Esophagus squamous epithelium (tissue), 5 donors: Measurements from ENCODE around the gene SPPL2B. TPM values are rescaled to one million over a fixed set of nuclear protein-coding genes. Genes with fewer than 3 reads are reported as not detected.
"Not testable (repeated sequence)": the region's sequence is repeated elsewhere in the genome, so short reads cannot be mapped to it uniquely, and the experiment has no call there.

Source experiments
- DNase-seq: peaks from one replicate; lab custom pipeline; 2025; lab: John Stamatoyannopoulos, UW
- H3K27ac ChIP-seq, 4 donors: fragments of 200-600 bp; sonication (generic); one replicate each; pipeline ENCODE4 v1.5.1; 2016 to 2019; ENCODE audit warnings: mild to moderate bottlenecking in 1 of 4
- H3K27me3 ChIP-seq, 4 donors: fragments of 200-600 bp; sonication (generic); 1 replicate in 3 of 4; 2 replicates in 1 of 4; pipeline versions ENCODE4 v1.5.1 to v1.6.0; 2017 to 2021; ENCODE audit warnings: antibody characterized with exemption in 1 of 4
- H3K36me3 ChIP-seq, 3 donors: fragments of 200-600 bp; sonication (generic); one replicate each; pipeline ENCODE4 v1.5.1; 2016 to 2019
- H3K4me1 ChIP-seq, 3 donors: fragments of 200-600 bp; sonication (generic); one replicate each; pipeline ENCODE4 v1.5.1; 2017 to 2019
- H3K4me3 ChIP-seq, 4 donors: fragments of 200-600 bp; sonication (generic); 1 replicate in 3 of 4; 2 replicates in 1 of 4; pipeline ENCODE4 v1.5.1; 2016 to 2019; ENCODE audit warnings: mild to moderate bottlenecking in 2 of 4, moderate library complexity in 1 of 4
- H3K9me3 ChIP-seq, 3 donors: fragments of 200-600 bp; sonication (generic); one replicate each; pipeline ENCODE4 v1.5.1; 2016 to 2019
- POLR2A ChIP-seq, 4 donors: fragments of 450-650 bp; IDR thresholded peaks; one replicate each; pipeline ENCODE4 v1.6.1; 2017; ENCODE audit warnings: antibody characterized with exemption in 4 of 4, mild to moderate bottlenecking in 4 of 4, moderate library complexity in 3 of 4
- WGBS, 2 donors: methylation state at CpG; one replicate each; pipeline ENCODE4 v1.1.5; 2018; 5-methylcytosine and 5-hydroxymethylcytosine counted together
- intact Hi-C: fragments of 100-400 bp; cut with DNase I; formaldehyde crosslinking; loops from one replicate; pipeline ENCODE4 v1.15.0; 2022
- total RNA-seq, 4 donors: library from RNA; depleted of rRNA; stranded (reverse); fragments of >200 nt; gene quantifications; one replicate each; pipeline ENCODE4 v1.1.0, GENCODE V29; 2016
- TF ChIP-seq, protein P1 (sequence below), 6 experiments: fragments of 450-650 bp in 4 of 6; fragments of 200-600 bp in 2 of 6; sonication (generic) in 2 of 6; IDR thresholded peaks; one replicate each; pipeline ENCODE4 v1.5.1; 2016 to 2019; ENCODE audit warnings: antibody characterized with exemption in 6 of 6, mild to moderate bottlenecking in 4 of 6, moderate library complexity in 4 of 6
- donor health status: DM: yes; HTN: yes; CAD: no.

Gene SPPL2B
- total RNA-seq, 4 donors from 2014 or later = 14.7 to 37.7 (median 36.2) TPM

DNA sequence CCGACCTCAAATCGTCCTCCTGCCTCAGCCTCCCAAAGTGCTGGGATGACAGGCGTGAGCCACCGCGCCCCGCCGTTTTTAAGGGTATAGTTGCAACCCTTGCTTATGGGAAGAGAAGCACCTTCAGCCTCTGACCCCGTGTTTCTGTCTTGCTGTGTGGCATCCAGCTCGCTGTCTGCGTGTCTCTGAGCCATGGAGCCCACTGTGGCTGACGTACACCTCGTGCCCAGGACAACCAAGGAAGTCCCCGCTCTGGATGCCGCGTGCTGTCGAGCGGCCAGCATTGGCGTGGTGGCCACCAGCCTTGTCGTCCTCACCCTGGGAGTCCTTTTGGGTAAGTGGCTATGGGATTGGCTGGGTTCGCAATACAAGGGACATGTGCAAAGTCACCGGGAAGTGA, 61.1 kb downstream of the SPPL2B start:
- no peak for DNase-seq
- intact Hi-C loops = no loop called here
- Histone ChIP-seq H3K4me3 (no peak overlapping the region), H3K36me3 (no peaks in the 10 kb centered on the region), H3K9me3 (no peaks in the 10 kb centered on the region), H3K27ac (no peak overlapping the region), H3K27me3 (peaks cover 0 to 28% (median 0%) of the 10 kb centered on the region in 4 donors), H3K4me1 (peaks cover 0 to 11% (median 0%) of the 10 kb centered on the region in 3 donors)
- no peak for TF ChIP-seq POLR2A (IDR thresholded peaks at IDR 0.05)
- TF ChIP-seq, protein P1, sequence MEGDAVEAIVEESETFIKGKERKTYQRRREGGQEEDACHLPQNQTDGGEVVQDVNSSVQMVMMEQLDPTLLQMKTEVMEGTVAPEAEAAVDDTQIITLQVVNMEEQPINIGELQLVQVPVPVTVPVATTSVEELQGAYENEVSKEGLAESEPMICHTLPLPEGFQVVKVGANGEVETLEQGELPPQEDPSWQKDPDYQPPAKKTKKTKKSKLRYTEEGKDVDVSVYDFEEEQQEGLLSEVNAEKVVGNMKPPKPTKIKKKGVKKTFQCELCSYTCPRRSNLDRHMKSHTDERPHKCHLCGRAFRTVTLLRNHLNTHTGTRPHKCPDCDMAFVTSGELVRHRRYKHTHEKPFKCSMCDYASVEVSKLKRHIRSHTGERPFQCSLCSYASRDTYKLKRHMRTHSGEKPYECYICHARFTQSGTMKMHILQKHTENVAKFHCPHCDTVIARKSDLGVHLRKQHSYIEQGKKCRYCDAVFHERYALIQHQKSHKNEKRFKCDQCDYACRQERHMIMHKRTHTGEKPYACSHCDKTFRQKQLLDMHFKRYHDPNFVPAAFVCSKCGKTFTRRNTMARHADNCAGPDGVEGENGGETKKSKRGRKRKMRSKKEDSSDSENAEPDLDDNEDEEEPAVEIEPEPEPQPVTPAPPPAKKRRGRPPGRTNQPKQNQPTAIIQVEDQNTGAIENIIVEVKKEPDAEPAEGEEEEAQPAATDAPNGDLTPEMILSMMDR (IDR thresholded peaks at IDR 0.05) = no peak
- 90% methylated on average over 14 of the region's 21 CpGs; no CpG with 5 or more reads in 1 of the 2 donors for WGBS, 2 donors

DNA sequence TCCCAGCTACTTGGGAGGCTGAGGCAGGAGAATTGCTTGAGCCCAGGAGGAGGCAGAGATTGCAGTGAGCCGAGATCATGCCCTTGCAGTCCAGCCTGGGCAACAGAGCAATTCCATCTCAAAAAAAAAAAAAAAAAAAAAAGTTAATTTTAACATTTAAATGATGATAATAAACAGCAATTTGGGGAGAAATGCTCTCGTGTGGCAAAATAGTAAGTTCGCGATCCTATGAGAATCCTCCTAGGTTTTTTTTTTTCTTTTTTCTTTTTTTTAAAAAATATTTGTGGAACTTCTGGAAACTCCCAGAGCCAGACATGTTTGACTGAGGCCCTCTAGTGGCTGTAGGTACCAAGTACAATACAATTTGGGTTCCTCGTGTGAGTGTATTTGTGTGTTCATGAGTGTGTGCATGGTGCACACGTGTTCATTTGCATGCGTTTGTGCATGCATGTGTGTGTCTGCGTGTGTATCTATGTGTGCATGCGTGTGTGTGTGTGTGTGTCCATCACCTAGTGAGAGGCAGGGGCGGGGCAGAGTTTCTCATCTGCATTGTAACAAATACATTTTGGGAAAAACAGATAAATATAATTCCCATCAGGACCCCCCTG, 62.7 kb downstream of the SPPL2B start:
- 4 to 10% methylated on average over 10 of the region's 10 CpGs for WGBS, 2 donors
- DNase-seq = no peak
- no peak overlapping the region for H3K4me3 ChIP-seq
- TF ChIP-seq, protein P1 (IDR thresholded peaks at IDR 0.05) = peak; percentile 46 to 84 (median 74)
- no peak for TF ChIP-seq POLR2A (IDR thresholded peaks at IDR 0.05)
- intact Hi-C loops = loop anchor here (10.0 kb wide), 2 partner anchors 106 to 236 kb away; partner anchors contain the start of genes AP3D1 and PEAK3
- H3K27ac ChIP-seq = no peak overlapping the region
- no peaks in the 10 kb centered on the region for H3K4me1 ChIP-seq
- H3K27me3 ChIP-seq = peaks cover 0 to 37% (median 0%) of the 10 kb centered on the region in 4 donors
- H3K9me3 ChIP-seq = no peaks in the 10 kb centered on the region
- no peaks in the 10 kb centered on the region for H3K36me3 ChIP-seq

DNA sequence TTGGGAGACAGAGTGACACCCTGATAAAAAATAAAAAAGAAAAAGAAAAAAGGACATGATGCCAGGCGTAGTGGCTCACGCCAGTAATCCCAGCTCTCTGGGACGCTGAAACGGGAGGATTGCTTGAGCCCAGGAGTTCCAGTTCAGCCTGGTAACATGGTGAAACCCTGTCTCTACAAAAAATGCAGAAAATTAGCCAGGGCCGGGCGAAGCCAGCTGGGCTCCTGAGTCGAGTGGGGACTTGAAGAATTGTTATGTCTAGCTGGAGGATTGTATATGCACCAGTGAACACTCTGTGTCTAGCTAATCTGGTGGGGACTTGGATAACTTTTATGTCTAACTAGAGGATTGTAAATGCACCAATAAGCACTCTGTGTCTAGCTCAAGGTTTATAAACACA, 63.9 kb downstream of the SPPL2B start:
- intact Hi-C loops = loop anchor here (10.0 kb wide), 2 partner anchors 108 to 238 kb away; partner anchors contain the start of genes AP3D1 and PEAK3
- Histone ChIP-seq H3K9me3 (no peaks in the 10 kb centered on the region), H3K4me1 (no peaks in the 10 kb centered on the region), H3K27me3 (peaks cover 0 to 45% (median 0%) of the 10 kb centered on the region in 4 donors), H3K27ac (no peak overlapping the region), H3K4me3 (no peak overlapping the region), H3K36me3 (no peaks in the 10 kb centered on the region)
- no peak for DNase-seq
- WGBS, 2 donors = 52 to 64% methylated on average over 7 of the region's 7 CpGs
- no peak for TF ChIP-seq POLR2A (IDR thresholded peaks at IDR 0.05)
- TF ChIP-seq, protein P1 (IDR thresholded peaks at IDR 0.05) = no peak

DNA sequence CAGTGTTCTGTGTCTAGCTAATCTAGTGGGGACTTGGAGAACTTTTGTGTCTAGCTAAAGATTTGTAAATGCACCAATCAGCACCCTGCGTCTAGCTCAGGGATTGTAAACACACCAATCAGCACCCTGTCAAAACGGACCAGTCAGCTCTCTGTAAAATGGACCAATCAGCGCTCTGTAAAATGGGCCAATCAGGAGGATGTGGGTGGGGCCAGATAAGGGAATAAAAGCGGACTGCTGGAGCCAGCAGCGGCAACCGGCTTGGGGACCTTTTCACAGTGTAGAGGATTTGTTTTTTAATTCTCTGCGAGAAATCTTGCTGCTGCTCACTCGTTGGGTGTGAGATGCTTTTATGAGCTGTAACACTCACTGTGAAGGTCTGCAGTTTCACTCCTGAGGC, 64.4 kb downstream of the SPPL2B start:
- H3K27me3 ChIP-seq = peaks cover 0 to 39% (median 0%) of the 10 kb centered on the region in 4 donors
- WGBS, 2 donors = 79 to 80% methylated on average over 7 to 8 of the region's 8 CpGs
- not testable (repeated sequence) for DNase-seq, H3K4me1 ChIP-seq, H3K36me3 ChIP-seq, H3K4me3 ChIP-seq, H3K27ac ChIP-seq, H3K9me3 ChIP-seq
- intact Hi-C loops = loop anchor here (10.0 kb wide), 2 partner anchors 108 to 238 kb away; partner anchors contain the start of genes AP3D1 and PEAK3

DNA sequence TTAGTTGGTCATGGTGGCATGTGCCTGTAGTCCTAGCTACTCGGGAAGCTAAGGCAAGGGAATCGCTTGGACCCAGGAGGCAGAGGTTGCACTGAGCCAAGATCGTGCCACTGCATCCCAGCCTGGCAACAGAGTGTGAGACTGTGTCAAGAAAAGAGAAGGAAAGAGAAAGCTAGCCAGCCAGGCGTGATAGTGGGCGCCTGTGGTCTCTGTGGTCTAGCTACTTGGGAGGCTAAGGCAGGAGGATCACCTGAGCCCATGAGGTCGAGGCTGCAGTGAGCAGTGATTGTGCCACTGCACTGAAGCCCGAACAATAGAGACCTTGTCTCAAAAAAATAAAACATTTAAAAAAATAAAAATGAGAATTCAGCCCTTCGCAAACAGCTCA, 65.6 kb downstream of the SPPL2B start:
- no peaks in the 10 kb centered on the region for H3K4me1 ChIP-seq
- no peak overlapping the region for H3K27ac ChIP-seq
- WGBS, 2 donors = 47 to 68% methylated on average over 8 of the region's 8 CpGs
- no peaks in the 10 kb centered on the region for H3K9me3 ChIP-seq
- H3K27me3 ChIP-seq = peaks cover 0 to 34% (median 0%) of the 10 kb centered on the region in 4 donors
- no peak for DNase-seq
- H3K4me3 ChIP-seq = peak overlapping the region in 1 of 4 donors; percentile 28
- TF ChIP-seq, protein P1 (IDR thresholded peaks at IDR 0.05) = no peak
- no peak for TF ChIP-seq POLR2A (IDR thresholded peaks at IDR 0.05)
- intact Hi-C loops = loop anchor here (10.0 kb wide), 2 partner anchors 109 to 239 kb away; partner anchors contain the start of genes AP3D1 and PEAK3
- H3K36me3 ChIP-seq = no peaks in the 10 kb centered on the region
